Activated T-helper 17 cell treated with anti-CD3 and anti-CD28 coated beads, Interleukin-2, amount 50 U/mL, for 72 hours (primary cell): Measurements from ENCODE around the gene TTLL1. TPM values are rescaled to one million over a fixed set of nuclear protein-coding genes. Genes with fewer than 3 reads are reported as not detected.

Experiments
- ATAC-seq: fragments of 150-1000 bp; cut with Tn5 transposase; replicated peaks from 2 replicates; pipeline ENCODE4 v1.10.0; 2021; ENCODE audit warnings: mild to moderate bottlenecking, moderate library complexity
- H3K27ac Mint-ChIP-seq: one replicate; pipeline ENCODE4 v1.8.0; 2022; ENCODE audit warnings: mixed read lengths
- H3K27me3 Mint-ChIP-seq: one replicate; pipeline ENCODE4 v1.8.0; 2022; ENCODE audit warnings: mixed read lengths
- H3K36me3 Mint-ChIP-seq: one replicate; pipeline ENCODE4 v1.8.0; 2022; ENCODE audit warnings: low read depth, mild to moderate bottlenecking, mixed read lengths
- H3K4me1 Mint-ChIP-seq: one replicate; pipeline ENCODE4 v1.8.0; 2022; ENCODE audit warnings: mixed read lengths
- H3K4me3 Mint-ChIP-seq: one replicate; pipeline ENCODE4 v1.8.0; 2022; ENCODE audit warnings: mild to moderate bottlenecking, mixed read lengths
- H3K9me3 Mint-ChIP-seq: one replicate; pipeline ENCODE4 v1.8.0; 2022; ENCODE audit warnings: mixed read lengths
- total RNA-seq, 2 donors: library from RNA; stranded (reverse); gene quantifications; one replicate each; pipeline ENCODE4 v1.2.3, GENCODE V29; 2022

The TTLL1 gene
- total RNA-seq, 2 donors from 2014 or later = 2.9 to 4.1 TPM

GRCh38 chr22:43066134-43066533 is 23.1 kb downstream of the TTLL1 start:
- no peaks in the 10 kb centered on the region for H3K9me3 Mint-ChIP-seq
- no peak overlapping the region for H3K4me3 Mint-ChIP-seq
- H3K27me3 Mint-ChIP-seq = no peaks in the 10 kb centered on the region
- peaks cover 35% of the 10 kb centered on the region for H3K36me3 Mint-ChIP-seq
- no peak overlapping the region for H3K27ac Mint-ChIP-seq
- ATAC-seq = no peak
- H3K4me1 Mint-ChIP-seq = peaks cover 5% of the 10 kb centered on the region

GRCh38 chr22:43060183-43060582 is 29.0 kb downstream of the TTLL1 start:
- Mint-ChIP-seq H3K4me1 (no peaks in the 10 kb centered on the region), H3K9me3 (no peaks in the 10 kb centered on the region), H3K36me3 (peaks cover 36% of the 10 kb centered on the region), H3K27me3 (no peaks in the 10 kb centered on the region), H3K4me3 (no peak overlapping the region), H3K27ac (no peak overlapping the region)
- ATAC-seq = peak; percentile 52

GRCh38 chr22:43057641-43058040 is 31.6 kb downstream of the TTLL1 start:
- Mint-ChIP-seq H3K4me3 (no peak overlapping the region), H3K27ac (no peak overlapping the region)

GRCh38 chr22:43053176-43053575 is 36.0 kb downstream of the TTLL1 start:
- H3K27ac Mint-ChIP-seq = no peak overlapping the region
- no peaks in the 10 kb centered on the region for H3K9me3 Mint-ChIP-seq
- H3K36me3 Mint-ChIP-seq = no peaks in the 10 kb centered on the region
- no peaks in the 10 kb centered on the region for H3K4me1 Mint-ChIP-seq
- ATAC-seq = no peak
- H3K4me3 Mint-ChIP-seq = no peak overlapping the region
- no peaks in the 10 kb centered on the region for H3K27me3 Mint-ChIP-seq

More at GRCh38 chr22:43057641-43058040, 31.6 kb downstream of the TTLL1 start:
- Mint-ChIP-seq H3K4me1 (no peaks in the 10 kb centered on the region), H3K9me3 (no peaks in the 10 kb centered on the region), H3K27me3 (no peaks in the 10 kb centered on the region), H3K36me3 (peaks cover 20% of the 10 kb centered on the region)
- ATAC-seq = no peak

GRCh38 chr22:43050995-43051394 is 38.2 kb downstream of the TTLL1 start:
- ATAC-seq = no peak
- Mint-ChIP-seq H3K4me3 (no peak overlapping the region), H3K4me1 (no peaks in the 10 kb centered on the region), H3K27me3 (no peaks in the 10 kb centered on the region), H3K9me3 (no peaks in the 10 kb centered on the region), H3K36me3 (no peaks in the 10 kb centered on the region), H3K27ac (no peak overlapping the region)

- no peaks in the 10 kb centered on the region for H3K27me3 Mint-ChIP-seq
- peaks cover 10% of the 10 kb centered on the region for H3K4me1 Mint-ChIP-seq
- H3K27ac Mint-ChIP-seq = no peak overlapping the region
- H3K4me3 Mint-ChIP-seq = no peak overlapping the region
- no peaks in the 10 kb centered on the region for H3K9me3 Mint-ChIP-seq
- no peak for ATAC-seq
- H3K36me3 Mint-ChIP-seq = no peaks in the 10 kb centered on the region
Observed at GRCh38 chr22:43047605-43048004, 41.6 kb downstream of the TTLL1 start.

- no peaks in the 10 kb centered on the region for H3K9me3 Mint-ChIP-seq
- H3K27me3 Mint-ChIP-seq = no peaks in the 10 kb centered on the region
- H3K36me3 Mint-ChIP-seq = no peaks in the 10 kb centered on the region
- ATAC-seq = no peak
- peaks cover 10% of the 10 kb centered on the region for H3K4me1 Mint-ChIP-seq
- no peak overlapping the region for H3K4me3 Mint-ChIP-seq
- peak overlapping the region; percentile 18 for H3K27ac Mint-ChIP-seq
Observed at GRCh38 chr22:43044290-43044712, 44.9 kb downstream of the TTLL1 start.

- H3K27me3 Mint-ChIP-seq = no peaks in the 10 kb centered on the region
- H3K27ac Mint-ChIP-seq = no peak overlapping the region
- peaks cover 10% of the 10 kb centered on the region for H3K4me1 Mint-ChIP-seq
- no peaks in the 10 kb centered on the region for H3K36me3 Mint-ChIP-seq
- no peak overlapping the region for H3K4me3 Mint-ChIP-seq
- no peak for ATAC-seq
- no peaks in the 10 kb centered on the region for H3K9me3 Mint-ChIP-seq
Observed at GRCh38 chr22:43042101-43042780, 47.0 kb downstream of the TTLL1 start.

- Mint-ChIP-seq H3K36me3 (no peaks in the 10 kb centered on the region), H3K27me3 (no peaks in the 10 kb centered on the region), H3K4me1 (peaks cover 10% of the 10 kb centered on the region), H3K27ac (no peak overlapping the region), H3K4me3 (no peak overlapping the region), H3K9me3 (no peaks in the 10 kb centered on the region)
- no peak for ATAC-seq
Observed at GRCh38 chr22:43039800-43040199, 49.4 kb downstream of the TTLL1 start.

- no peaks in the 10 kb centered on the region for H3K36me3 Mint-ChIP-seq
- no peak for ATAC-seq
- no peaks in the 10 kb centered on the region for H3K9me3 Mint-ChIP-seq
- no peaks in the 10 kb centered on the region for H3K4me1 Mint-ChIP-seq
- H3K4me3 Mint-ChIP-seq = no peak overlapping the region
- H3K27me3 Mint-ChIP-seq = no peaks in the 10 kb centered on the region
- H3K27ac Mint-ChIP-seq = no peak overlapping the region
Observed at GRCh38 chr22:43038325-43038724, 50.9 kb downstream of the TTLL1 start.

- H3K4me1 Mint-ChIP-seq = no peaks in the 10 kb centered on the region
- H3K27me3 Mint-ChIP-seq = no peaks in the 10 kb centered on the region
- no peak overlapping the region for H3K4me3 Mint-ChIP-seq
- no peak overlapping the region for H3K27ac Mint-ChIP-seq
- no peak for ATAC-seq
- no peaks in the 10 kb centered on the region for H3K36me3 Mint-ChIP-seq
- H3K9me3 Mint-ChIP-seq = no peaks in the 10 kb centered on the region
Observed at GRCh38 chr22:43036282-43036829, 52.8 kb downstream of the TTLL1 start.

- Mint-ChIP-seq H3K4me1 (no peaks in the 10 kb centered on the region), H3K4me3 (no peak overlapping the region), H3K9me3 (no peaks in the 10 kb centered on the region), H3K27me3 (no peaks in the 10 kb centered on the region), H3K27ac (no peak overlapping the region), H3K36me3 (no peaks in the 10 kb centered on the region)
- no peak for ATAC-seq
Observed at GRCh38 chr22:43035250-43035649, 53.9 kb downstream of the TTLL1 start.

- Mint-ChIP-seq H3K36me3 (no peaks in the 10 kb centered on the region), H3K9me3 (no peaks in the 10 kb centered on the region), H3K4me1 (no peaks in the 10 kb centered on the region), H3K27ac (no peak overlapping the region), H3K4me3 (no peak overlapping the region), H3K27me3 (no peaks in the 10 kb centered on the region)
- ATAC-seq = no peak
Observed at GRCh38 chr22:43031617-43032016, 57.6 kb downstream of the TTLL1 start.

GRCh38 chr22:43018615-43019014 is 70.6 kb downstream of the TTLL1 start:
- H3K36me3 Mint-ChIP-seq = no peaks in the 10 kb centered on the region
- H3K27me3 Mint-ChIP-seq = no peaks in the 10 kb centered on the region
- H3K9me3 Mint-ChIP-seq = no peaks in the 10 kb centered on the region
- H3K4me3 Mint-ChIP-seq = no peak overlapping the region
- no peak for ATAC-seq
- H3K4me1 Mint-ChIP-seq = peaks cover 9% of the 10 kb centered on the region
- no peak overlapping the region for H3K27ac Mint-ChIP-seq

GRCh38 chr22:43017525-43018460 is 71.4 kb downstream of the TTLL1 start:
- no peak overlapping the region for H3K4me3 Mint-ChIP-seq
- no peaks in the 10 kb centered on the region for H3K27me3 Mint-ChIP-seq
- peaks cover 16% of the 10 kb centered on the region for H3K4me1 Mint-ChIP-seq
- H3K9me3 Mint-ChIP-seq = no peaks in the 10 kb centered on the region
- no peaks in the 10 kb centered on the region for H3K36me3 Mint-ChIP-seq
- no peak for ATAC-seq
- H3K27ac Mint-ChIP-seq = no peak overlapping the region
